Ascending aorta (tissue), 2 donors: ENCODE measurements around the gene RNF112. TPM values are rescaled to one million over a fixed set of nuclear protein-coding genes. Genes with fewer than 3 reads are reported as not detected.
"Not testable (repeated sequence)": the region's sequence is repeated elsewhere in the genome, so short reads cannot be mapped to it uniquely, and the experiment has no call there.

Source experiments
- DNase-seq, 2 donors: peaks; one replicate each; pipeline ENCODE4 v3.0.0-alpha.2; 2019; ENCODE audit warnings: low spot score in 2 of 2
- H3K27ac ChIP-seq, 2 donors: fragments of 200-600 bp; sonication (generic); one replicate each; pipeline ENCODE4 v1.5.1; 2016 to 2017; ENCODE audit warnings: mild to moderate bottlenecking in 1 of 2
- H3K27me3 ChIP-seq: fragments of 200-600 bp; sonication (generic); one replicate; pipeline ENCODE4 v1.5.1; 2017
- H3K36me3 ChIP-seq, 2 donors: fragments of 200-600 bp; sonication (generic); one replicate each; pipeline ENCODE4 v1.5.1; 2016
- H3K4me1 ChIP-seq, 2 donors: fragments of 200-600 bp; sonication (generic); one replicate each; pipeline ENCODE4 v1.5.1; 2016 to 2017; ENCODE audit warnings: mild to moderate bottlenecking in 1 of 2
- H3K4me3 ChIP-seq, 2 donors: fragments of 200-600 bp; sonication (generic); one replicate each; pipeline ENCODE4 v1.5.1; 2016 to 2017; ENCODE audit warnings: mild to moderate bottlenecking in 1 of 2
- H3K9me3 ChIP-seq, 2 donors: fragments of 200-600 bp; sonication (generic); one replicate each; pipeline ENCODE4 v1.5.1; 2016
- intact Hi-C: fragments of 100-400 bp; cut with DNase I; formaldehyde crosslinking; loops from one replicate; pipeline ENCODE4 v1.15.1; 2023
- total RNA-seq: library from RNA; depleted of rRNA; stranded (reverse); fragments of >200 nt; gene quantifications from one replicate; pipeline ENCODE4 v1.1.0, GENCODE V29; 2016
- TF ChIP-seq, protein P1 (sequence below), 3 experiments: fragments of 200-600 bp in 2 of 3; fragments of 450-650 bp in 1 of 3; sonication (generic) in 2 of 3; IDR thresholded peaks; one replicate each; pipeline ENCODE4 v1.5.1; 2016 to 2019; ENCODE audit warnings: antibody characterized with exemption in 3 of 3, mild to moderate bottlenecking in 1 of 3, moderate library complexity in 1 of 3

Gene RNF112
- total RNA-seq, 1 donor from 2014 or later: 0.53 TPM

DNA sequence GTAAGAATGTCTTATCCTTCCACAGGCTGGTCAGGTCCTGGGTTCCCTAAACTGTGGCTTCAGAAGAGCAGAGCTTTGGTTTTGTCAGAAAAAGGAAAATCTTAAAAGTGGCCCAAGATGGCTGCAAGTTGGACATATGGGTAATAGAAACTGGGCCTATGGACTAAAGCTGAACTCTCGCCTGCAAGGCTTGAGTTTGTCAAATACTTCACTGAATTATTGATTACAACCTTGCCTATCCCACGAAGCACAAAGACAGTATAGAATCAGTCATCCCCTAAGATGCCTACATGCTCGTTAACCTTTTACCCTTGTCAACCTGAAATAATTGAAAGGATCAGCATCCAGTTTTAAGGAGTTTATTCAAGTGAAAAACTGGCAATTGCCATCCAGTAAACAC, 20.7 kb downstream of the RNF112 start:
- Histone ChIP-seq H3K36me3 (no peaks in the 10 kb centered on the region), H3K4me1 (no peaks in the 10 kb centered on the region), H3K27me3 (no peaks in the 10 kb centered on the region), H3K27ac (no peak overlapping the region), H3K4me3 (no peak overlapping the region), H3K9me3 (no peaks in the 10 kb centered on the region)
- peak in 1 of 2 donors; percentile 11 for DNase-seq
- TF ChIP-seq, protein P1, sequence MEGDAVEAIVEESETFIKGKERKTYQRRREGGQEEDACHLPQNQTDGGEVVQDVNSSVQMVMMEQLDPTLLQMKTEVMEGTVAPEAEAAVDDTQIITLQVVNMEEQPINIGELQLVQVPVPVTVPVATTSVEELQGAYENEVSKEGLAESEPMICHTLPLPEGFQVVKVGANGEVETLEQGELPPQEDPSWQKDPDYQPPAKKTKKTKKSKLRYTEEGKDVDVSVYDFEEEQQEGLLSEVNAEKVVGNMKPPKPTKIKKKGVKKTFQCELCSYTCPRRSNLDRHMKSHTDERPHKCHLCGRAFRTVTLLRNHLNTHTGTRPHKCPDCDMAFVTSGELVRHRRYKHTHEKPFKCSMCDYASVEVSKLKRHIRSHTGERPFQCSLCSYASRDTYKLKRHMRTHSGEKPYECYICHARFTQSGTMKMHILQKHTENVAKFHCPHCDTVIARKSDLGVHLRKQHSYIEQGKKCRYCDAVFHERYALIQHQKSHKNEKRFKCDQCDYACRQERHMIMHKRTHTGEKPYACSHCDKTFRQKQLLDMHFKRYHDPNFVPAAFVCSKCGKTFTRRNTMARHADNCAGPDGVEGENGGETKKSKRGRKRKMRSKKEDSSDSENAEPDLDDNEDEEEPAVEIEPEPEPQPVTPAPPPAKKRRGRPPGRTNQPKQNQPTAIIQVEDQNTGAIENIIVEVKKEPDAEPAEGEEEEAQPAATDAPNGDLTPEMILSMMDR (IDR thresholded peaks at IDR 0.05): no peak
- intact Hi-C loops: no loop called here

DNA sequence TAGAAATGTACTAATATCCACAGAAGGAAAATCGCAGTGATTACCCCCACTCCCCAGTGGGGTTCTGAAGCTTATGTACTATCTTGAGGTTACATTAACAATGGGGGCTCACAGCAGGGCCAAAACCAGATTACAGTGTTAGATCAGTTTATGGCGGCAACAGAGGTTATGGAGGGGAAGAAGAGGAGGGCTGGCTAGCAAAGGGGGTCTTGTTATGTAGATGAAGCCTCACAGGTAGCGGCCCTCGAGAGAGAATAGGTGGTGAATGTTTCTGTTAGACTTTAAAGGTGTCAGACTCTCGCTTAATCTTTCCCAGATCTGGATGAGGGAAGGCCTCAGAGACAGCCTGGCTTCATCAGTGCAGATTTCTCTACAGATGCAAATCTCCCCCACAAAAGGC, 22.2 kb downstream of the RNF112 start:
- Histone ChIP-seq H3K9me3 (no peaks in the 10 kb centered on the region), H3K36me3 (no peaks in the 10 kb centered on the region), H3K27me3 (no peaks in the 10 kb centered on the region), H3K4me1 (no peaks in the 10 kb centered on the region), H3K27ac (no peak overlapping the region), H3K4me3 (no peak overlapping the region)
- TF ChIP-seq, protein P1 (IDR thresholded peaks at IDR 0.05): no peak
- intact Hi-C loops: no loop called here
- DNase-seq: peak in 1 of 2 donors; percentile 37

DNA sequence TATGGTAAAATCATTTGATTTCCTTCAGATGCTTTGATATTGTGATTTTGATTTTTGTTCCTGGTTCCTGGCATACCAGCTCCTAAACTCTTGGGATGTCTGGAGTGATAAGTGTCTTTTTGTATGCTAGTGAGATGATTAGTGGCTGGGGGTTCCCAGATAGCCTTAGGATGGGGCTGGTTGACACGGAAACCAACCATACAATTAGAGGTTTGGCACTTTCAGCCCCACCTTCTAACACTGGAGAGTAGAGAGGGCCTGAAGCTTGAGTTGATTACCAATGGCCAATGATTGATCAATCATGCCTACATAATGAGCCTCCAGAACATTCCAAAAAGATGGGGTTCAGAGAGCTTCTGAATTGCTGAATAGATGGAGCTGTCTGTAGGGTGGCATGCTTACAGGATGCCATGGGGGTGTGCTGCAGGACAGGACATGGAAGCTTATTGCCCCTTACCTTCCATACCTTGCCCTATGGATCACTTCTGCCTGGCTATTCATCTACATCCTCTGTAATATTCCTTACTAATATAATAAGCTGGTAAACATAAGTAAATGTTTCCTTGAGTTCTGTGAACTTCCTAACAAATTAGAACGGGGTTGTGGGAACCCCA, 22.8 kb downstream of the RNF112 start:
- Histone ChIP-seq H3K27ac (no peak overlapping the region), H3K4me1 (no peaks in the 10 kb centered on the region), H3K36me3 (no peaks in the 10 kb centered on the region), H3K27me3 (no peaks in the 10 kb centered on the region), H3K4me3 (no peak overlapping the region), H3K9me3 (no peaks in the 10 kb centered on the region)
- TF ChIP-seq, protein P1 (IDR thresholded peaks at IDR 0.05): no peak
- intact Hi-C loops: no loop called here
- DNase-seq: peak in 1 of 2 donors; percentile 13

DNA sequence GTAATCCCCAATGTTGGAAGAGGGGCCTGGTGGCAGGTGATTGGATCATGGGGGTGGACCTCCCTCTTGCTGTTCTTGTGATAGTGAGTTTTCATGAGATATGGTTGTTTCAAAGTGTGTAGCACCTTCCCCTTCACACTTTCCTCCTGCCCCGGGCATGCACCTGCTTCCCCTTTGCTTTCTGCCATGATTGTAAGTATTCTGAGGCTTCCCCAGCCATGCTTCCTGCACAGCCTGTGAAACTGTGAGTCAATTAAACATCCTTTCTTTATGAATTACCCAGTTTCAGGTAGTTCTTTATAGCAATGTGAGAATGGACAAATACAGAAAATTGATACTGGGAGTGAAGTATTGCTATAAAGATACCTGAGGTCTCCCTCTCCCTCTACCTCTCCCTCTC, 29.4 kb downstream of the RNF112 start:
- peak in 1 of 2 donors; percentile 5 for DNase-seq
- no peaks in the 10 kb centered on the region for H3K9me3 ChIP-seq
- no peaks in the 10 kb centered on the region for H3K36me3 ChIP-seq
- H3K27me3 ChIP-seq: no peaks in the 10 kb centered on the region
- H3K27ac ChIP-seq: no peak overlapping the region
- H3K4me3 ChIP-seq: no peak overlapping the region
- H3K4me1 ChIP-seq: no peaks in the 10 kb centered on the region
- TF ChIP-seq, protein P1 (IDR thresholded peaks at IDR 0.05): no peak
- intact Hi-C loops: no loop called here

DNA sequence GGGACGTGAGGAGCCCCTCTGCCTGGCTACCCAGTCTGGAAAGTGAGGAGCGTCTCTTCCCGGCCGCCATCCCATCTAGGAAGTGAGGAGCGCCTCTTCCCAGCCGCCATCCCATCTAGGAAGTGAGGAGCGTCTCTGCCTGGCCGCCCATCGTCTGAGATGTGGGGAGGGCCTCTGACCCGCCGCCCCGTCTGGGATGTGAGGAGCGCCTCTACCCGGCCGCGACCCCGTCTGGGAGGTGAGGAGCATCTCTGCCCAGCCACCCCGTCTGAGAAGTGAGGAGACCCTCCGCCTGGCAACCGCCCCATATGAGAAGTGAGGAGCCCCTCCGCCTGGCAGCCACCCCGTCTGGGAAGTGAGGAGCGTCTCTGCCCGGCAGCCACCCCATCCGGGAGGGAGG, 30.3 kb downstream of the RNF112 start:
- not testable (repeated sequence) for H3K36me3 ChIP-seq

DNA sequence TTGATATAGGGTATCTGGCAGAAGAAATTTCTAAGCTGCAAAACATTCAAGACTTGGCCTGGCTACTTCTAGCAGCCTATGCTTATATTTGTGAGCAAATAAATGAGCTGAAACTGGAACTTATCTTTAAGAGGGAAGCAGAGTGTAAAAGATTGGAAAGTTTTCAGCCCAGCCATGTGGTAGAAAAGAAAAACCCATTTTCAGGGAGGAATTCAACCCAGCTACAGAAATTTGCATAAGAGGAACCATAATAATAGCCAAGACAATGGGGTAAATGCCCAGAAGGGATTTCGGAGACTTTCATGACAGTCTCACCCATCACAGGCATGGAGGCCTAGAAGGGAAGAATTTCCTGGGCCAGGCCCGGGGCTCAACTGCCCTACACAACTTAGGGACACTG, 31.7 kb downstream of the RNF112 start:
- H3K4me1 ChIP-seq: peaks cover 6 to 11% of the 10 kb centered on the region in 2 donors
- intact Hi-C loops: no loop called here
- no peaks in the 10 kb centered on the region for H3K36me3 ChIP-seq
- TF ChIP-seq, protein P1 (IDR thresholded peaks at IDR 0.05): no peak
- H3K27me3 ChIP-seq: no peaks in the 10 kb centered on the region
- peak in 1 of 2 donors; percentile 9 for DNase-seq
- no peaks in the 10 kb centered on the region for H3K9me3 ChIP-seq
- H3K27ac ChIP-seq: no peak overlapping the region
- H3K4me3 ChIP-seq: no peak overlapping the region

More for the DNA sequence above, 30.3 kb downstream of the RNF112 start:
- peak in 1 of 2 donors; percentile 46 for DNase-seq
- intact Hi-C loops, H3K27ac ChIP-seq, H3K4me1 ChIP-seq, H3K27me3 ChIP-seq, H3K9me3 ChIP-seq, H3K4me3 ChIP-seq: not testable (repeated sequence)
